HL-60/S4 (cell line): Measurements from ENCODE around the gene SCN10A.

ENCODE experiments used
- in situ Hi-C: fragments of 300-500 bp; cut with MboI; formaldehyde crosslinking; loops from 2 replicates; pipeline ENCODE4 v1.14.3; 2022; ENCODE audit warnings: low sequenced_read_pairs

Gene SCN10A

DNA sequence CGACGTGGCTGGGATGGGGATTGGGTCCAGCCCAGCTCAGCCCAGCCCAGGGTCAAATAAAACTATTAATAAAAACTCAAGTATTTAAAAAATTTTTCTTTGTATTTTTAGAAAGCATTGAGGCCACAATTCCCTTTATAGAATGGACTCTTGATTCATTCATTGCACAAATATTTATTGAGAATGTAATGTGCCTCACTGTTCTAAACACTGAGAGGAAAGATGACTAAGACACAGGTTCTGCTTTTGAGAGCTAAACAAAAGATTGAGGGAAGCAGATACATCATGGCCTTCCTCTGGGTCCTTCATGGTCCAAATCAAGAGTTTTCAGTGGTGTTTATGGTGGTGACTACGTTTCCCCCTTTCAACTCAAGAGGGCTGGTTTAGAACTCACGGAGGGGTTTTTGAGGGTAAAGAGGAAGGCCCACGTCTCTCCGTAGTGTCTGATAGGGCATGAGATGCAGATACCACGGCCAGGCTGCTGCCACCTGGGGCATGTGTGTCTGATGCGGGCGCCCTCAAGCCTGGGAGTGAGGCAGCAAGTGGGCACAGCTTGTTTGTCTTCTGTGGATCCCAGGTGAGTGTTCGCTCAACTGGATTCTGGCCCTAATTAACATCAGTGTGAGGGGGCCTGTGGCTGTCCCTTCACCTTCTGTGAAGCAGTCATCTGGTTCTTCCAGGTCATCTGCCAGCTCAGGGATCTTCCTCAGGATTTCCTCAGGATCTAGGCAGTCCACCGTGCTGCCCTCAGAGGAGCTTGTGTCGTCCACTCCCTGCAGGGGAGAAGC is 93.0 kb downstream of the SCN10A start:
- in situ Hi-C loops: no loop called here

DNA sequence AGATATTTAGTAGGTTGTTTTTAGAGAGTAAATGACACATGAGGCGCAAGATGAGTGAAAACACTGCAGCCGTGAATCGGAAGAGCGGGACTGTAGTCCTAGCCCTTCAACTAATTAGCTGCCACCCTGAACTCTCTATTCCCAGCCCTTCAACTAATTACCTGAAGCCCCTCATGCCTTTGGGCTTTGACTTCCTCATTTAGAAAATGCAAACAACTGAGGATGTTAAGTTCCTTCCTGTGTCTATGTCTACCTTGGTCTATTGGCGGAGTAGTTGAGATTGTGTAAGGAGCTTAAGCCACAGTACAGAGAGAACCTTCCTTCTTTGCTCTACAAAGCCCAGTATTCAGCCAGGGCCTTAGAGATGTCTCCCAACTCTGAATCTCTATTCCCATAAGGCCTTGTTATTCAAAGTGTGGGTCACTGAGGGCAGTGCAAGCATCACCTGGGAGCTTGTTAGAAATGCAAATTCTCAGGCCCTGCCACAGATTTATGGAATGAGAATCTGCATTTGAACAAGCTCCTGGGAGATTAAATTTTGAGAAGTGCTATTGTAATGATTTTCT is 94.7 kb downstream of the SCN10A start:
- in situ Hi-C loops: no loop called here

DNA sequence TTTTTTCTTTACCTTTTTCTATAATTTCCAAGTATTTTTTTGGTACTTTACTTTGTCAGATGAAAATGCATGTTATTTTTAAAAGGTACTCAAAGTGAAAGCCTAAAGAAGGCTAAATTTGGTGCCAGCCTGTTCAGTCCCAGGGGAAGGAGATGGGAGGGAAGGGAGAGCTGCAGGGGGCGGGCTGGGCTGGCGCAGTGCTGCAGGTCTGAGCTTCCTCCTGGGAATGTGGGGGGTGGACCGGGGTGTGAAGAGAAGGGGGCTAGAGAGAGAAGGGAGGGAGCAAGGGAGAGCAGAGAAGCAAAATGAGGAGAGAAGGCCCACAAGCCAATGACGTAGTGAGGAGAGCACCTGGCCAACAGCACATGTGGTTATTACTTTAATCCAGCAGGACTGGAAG is 95.6 kb downstream of the SCN10A start:
- in situ Hi-C loops: no loop called here

DNA sequence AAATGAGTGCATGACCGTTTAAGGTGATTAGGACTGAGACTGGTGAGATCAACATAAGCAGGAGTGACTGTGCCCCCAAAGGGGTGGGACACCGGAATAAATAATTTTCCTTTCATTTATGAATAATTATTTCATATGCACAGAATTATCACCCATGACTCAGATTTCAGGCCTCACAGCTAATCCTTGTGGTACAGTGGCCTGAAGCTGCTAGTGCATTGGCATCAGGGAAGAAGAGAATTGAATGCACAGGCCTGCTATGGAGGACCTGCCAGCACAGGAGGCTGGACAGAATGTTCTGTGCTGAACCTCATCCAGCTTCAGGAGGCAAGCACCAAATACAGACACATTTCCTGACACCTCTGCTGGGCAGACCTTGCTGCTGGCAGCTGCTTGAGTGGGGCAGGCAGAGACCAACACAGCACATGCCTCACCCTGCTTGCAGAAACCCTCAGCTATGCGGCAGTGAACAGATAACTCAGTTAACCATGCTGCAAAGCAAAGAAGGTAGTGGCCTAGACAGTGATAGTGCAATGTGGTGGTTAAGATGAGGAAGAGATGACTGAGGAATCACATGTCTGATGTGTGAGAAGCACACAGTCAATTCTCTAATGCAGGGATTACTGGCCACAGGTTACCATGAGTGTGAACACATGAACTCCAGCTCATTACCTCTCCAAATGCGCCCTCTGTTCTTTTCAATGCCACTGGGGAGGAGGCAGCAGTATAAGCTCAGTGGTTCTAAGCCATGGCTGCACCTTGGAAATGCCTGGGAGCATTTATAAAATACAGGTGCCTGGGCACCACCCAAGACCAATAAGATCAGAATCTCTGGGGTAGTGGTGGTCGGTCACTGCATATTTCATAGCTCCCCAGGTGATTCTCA is 98.4 kb downstream of the SCN10A start:
- in situ Hi-C loops: no loop called here

DNA sequence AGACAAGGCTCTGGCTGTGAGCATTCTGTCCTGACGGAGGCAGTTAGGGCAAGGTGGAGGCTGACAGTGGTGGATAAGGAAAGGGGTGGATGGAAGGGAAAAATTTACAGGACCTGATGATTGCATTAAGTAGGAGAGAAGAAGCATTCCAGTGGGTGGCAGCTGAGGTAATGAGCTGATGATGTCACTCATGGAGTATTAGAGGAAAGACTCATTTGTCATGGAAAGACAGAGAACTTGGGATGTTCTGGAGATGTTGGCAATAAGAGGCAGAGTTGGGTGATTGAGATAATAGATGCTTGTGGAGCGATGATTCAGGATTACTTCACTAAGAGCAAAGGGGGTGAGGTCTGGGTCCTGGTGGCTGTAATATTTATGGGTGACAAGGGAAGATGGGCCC is 102.9 kb downstream of the SCN10A start:
- in situ Hi-C loops: no loop called here

DNA sequence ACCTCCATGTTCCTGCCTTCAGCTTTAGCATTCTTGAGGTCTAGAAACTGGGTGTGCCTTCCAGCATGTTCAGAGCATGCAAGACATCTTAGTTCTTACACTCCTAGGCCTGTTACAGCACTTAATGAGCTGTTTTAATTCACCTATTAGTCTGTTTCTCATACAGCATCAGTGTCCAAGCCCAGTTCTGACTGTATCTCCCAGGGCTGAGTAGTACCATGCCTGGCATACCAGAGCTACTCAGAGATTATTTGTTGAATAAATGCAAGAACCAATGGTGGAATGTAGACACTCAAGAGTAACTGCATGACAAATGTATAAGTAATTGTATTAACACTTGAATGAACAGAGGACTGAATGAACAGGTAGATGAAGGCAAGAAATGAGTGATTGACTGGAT is 104.7 kb downstream of the SCN10A start:
- in situ Hi-C loops: no loop called here

DNA sequence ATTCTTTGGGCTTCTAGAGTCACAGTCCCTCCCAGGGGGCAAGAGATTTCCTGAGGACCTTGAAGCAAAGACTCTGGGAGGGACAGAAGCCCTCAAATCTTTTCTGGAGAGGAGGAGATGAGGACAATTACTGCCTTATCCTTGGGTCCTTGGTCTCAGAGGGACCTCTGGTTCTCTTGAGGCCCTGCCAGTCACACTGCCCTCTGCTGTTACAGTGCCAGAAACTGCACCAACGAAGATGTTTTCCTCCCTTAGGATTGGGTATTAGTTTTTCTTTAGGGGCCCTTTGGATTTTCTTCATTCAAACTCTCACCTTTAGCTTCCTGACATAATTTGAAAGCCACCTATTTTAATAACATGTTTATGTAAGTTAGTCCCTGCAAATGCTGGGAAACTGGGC is 108.3 kb downstream of the SCN10A start:
- in situ Hi-C loops: no loop called here

DNA sequence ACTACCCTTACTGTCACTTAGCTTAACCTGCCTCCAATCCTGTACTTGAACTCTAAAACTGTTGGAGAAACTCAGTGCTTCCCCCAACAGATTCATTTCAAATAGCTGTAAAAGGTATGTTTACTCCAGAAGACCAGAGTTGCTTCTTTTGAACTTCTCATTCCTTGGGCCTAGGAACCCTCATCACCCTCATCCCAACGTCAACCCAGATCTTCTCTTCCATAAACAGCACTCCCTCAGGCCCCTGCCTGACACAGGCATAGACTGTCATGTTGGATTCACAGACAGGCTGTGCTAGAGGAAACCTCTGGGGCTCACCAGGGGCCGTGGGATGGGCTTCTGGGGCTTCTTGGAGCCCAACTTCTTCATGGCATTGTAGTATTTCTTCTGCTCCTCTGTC is 109.1 kb downstream of the SCN10A start:
- in situ Hi-C loops: no loop called here

DNA sequence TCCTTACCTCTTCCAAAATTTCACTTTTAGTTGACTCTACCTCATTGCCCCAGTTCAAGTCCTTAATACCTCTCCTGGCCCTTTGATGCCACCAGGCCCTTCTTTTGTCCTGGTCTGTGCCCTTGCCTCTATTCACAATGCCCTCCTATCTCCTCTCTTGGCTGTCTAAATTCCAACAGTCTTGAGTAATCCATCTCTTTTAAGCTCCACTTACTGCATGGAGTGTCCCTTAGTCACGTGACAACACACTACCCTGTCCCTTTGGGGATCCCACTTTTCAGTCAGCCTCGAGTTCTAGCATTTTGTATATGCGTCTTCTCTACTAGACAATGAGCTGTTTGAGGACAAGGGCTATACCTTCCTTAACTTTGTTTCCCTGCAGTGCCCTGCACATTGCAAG is 113.8 kb downstream of the SCN10A start:
- in situ Hi-C loops: no loop called here

DNA sequence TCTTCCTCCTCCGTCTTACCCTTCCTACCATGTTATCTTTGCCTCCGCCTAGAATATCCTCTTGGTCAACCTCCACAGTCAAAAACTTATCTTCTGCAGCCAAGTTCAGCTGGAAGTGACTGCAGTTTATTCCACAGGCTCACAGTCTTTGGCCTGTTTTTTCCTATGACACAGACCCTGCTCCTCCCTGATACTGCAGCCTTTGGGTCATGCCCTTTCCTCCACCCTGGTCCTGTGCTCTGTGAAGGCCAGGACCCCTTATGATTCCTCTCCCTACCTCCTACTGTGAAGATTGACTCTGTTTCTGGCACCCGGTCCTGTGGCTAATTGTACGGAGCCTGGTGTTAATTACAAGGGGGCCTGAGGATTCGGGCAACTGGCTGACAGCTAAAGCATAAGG is 117.3 kb downstream of the SCN10A start:
- in situ Hi-C loops: no loop called here

DNA sequence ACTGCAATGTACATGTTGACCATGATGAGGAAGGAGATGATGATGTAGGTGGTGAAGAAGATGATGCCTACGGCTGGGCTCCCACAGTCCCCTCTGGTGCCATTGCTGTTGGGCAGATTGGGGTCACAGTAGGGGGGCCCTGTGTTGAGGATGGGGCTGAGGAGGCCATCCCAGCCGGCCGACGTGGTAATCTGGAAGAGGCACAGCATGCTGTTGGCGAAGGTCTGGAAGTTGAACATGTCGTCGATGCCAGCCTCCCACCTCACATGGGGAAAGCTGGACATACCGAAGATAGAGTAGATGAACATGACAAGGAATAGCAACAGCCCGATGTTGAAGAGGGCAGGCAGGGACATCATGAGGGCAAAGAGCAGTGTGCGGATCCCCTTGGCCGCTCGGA is 118.0 kb downstream of the SCN10A start:
- in situ Hi-C loops: no loop called here

DNA sequence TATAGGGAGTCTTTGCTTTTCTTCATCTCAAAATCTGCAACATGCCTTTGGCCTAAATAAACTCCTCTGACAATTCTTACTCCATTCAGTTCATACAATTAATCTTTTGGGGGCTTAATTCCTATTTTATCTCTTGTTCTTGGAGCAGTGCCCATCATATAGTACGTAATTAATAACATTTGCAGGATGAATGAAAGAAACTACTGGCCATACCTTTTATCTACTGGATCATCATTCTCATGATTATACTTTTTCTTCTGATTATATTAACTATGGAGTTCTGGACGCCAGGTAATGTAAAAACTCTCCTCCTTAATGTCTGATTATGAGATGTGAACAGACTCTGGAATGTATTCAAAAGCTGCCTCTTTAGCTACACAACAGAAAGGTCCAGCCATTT is 120.0 kb downstream of the SCN10A start:
- in situ Hi-C loops: no loop called here

DNA sequence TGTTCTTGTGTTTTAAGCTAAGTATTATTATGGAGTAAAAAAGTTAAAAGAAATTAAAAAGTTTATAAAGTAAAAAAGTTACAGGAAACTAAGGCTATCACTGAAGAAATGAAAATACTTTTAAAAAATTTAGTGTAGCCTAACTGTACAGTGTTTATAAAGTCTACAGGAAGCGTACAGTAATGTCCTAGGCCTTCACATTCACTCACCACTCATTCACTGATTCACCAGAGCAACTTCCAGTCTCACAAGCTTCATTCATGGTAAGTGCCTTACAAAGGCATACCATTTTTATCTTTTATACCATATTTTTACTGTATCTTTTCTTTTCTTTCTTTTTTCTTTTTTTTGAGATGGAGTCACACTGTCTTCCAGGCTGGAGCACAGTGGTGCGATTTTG is 125.8 kb downstream of the SCN10A start:
- in situ Hi-C loops: no loop called here

DNA sequence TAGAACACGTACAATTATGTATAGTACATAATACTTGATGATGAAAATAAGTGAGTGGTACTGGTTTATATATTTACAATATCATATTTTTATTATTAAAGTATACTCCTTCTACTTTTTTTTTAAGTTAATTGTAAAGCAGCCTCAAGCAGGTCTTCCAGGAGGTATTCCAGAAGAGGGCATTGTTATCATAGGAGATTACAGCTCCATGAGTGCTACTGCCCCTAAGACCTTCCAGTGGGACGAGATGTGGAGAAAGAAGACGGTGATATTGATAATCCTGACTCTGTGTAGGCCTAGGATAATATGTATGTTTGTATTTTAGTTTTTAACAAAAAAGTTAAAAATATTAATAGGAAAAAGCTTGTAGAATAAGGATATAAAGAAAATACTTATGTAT is 126.2 kb downstream of the SCN10A start:
- in situ Hi-C loops: no loop called here

DNA sequence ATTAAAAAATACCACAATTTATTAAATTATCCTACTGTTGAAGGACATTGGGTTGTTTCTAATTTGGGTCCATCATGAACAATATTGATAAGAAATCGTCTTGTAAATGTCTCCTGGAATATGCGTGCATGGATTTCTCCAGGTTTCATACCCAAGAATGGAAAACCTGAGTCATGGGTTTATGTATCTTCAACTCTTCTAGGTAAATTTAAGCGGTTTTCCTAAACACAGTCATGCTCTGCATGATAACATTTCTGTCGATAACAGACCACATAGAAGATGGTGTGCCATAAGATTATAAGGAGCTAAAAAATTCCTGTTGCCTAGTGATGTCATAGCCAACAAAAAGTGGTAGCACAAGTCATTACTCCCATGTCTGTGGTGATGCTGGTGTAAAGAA is 126.7 kb downstream of the SCN10A start:
- in situ Hi-C loops: no loop called here

DNA sequence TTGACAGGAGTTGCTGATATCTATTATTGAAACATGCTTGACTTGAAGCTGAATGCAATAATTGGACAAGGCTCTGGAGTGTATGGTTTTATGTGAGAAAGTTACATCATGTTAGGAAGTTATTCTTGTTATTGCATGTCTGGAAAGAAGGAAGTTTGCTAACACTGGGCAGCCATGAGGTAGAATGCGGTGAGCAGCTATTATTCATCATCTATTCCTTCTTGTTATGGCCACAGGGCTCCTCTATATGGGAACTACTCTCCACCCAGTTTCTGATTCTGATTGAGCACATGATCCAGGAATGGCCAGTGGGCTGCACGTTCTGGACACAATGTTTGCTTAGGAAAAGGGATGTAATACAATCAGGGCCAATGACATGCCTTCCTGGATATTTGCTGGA is 128.7 kb downstream of the SCN10A start:
- in situ Hi-C loops: no loop called here

DNA sequence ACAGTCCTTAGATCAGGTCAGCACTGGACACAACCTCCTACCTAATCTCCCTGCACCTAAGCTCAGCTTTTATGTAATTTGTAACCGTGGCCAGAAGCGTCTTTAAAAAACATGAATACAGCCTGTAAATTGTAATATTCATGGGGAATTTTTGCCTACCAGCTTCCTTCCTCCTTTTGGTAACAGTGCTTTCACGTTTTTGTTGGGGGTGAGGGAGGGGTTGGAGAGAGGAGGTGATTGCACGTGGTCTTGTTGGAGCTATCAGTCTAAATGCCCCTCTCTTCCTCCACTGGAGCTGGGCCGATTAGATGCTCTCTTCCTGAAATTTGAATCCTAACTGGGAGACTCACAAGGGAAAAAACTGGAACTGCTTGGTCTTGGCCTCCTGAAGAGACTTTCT is 131.5 kb downstream of the SCN10A start:
- in situ Hi-C loops: no loop called here

DNA sequence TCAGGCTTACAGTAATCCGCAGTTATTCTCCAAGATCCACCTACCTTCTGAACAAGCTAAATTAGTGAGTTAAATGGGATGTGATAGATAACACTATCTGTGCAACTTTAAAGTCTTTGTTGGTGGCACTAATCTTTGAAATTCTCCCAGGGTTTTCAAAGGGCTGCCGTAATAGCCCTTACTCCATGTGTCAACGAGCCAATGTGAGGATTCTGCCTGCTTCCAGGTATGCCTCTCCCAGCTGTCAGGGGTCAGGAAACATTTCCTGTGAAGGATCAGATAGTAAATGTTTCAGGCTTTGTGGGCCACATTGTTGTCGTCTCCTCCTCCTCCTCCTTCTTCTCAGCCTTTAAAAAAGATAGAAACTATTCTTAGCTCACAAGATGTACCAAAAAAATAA is 146.3 kb downstream of the SCN10A start:
- in situ Hi-C loops: no loop called here

DNA sequence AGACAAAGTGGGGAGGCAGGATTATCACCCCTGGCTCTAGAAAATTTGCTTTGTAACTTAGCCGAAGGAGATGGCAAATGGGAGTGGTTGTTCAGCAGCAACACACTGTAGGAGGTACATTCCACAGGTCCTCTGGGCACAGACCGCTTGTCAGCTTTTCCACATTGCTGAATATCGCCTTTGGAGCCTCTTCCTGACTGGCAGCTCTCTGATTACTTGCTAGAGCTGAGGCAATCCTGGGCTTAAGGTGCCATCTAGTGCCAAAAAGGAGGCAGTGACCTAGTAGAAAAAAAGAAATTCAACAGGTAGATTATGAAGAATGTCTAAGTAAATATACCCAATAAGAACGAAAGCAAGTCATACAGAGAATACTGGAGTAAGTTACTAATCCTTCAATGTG is 153.5 kb downstream of the SCN10A start:
- in situ Hi-C loops: no loop called here

DNA sequence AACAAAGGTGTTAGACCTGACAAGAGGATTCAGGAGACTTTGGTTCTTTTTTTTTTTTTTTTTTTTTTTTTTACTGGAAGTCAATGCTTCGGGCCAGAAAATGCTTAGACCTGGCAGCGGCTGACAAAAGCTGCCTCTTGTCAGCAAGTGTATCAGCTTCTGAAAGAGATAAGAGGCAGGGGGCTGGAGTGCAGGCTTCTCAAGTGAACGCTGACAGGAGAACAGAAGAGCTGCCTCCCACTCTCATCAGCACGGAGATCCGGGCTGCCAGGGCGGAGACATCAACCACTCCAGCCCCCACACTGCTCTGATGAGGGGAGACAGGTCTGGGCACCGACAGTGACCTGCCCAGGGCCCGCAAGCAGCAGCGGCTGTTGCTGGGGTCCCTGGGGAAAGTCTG is 157.2 kb downstream of the SCN10A start:
- in situ Hi-C loops: no loop called here

DNA sequence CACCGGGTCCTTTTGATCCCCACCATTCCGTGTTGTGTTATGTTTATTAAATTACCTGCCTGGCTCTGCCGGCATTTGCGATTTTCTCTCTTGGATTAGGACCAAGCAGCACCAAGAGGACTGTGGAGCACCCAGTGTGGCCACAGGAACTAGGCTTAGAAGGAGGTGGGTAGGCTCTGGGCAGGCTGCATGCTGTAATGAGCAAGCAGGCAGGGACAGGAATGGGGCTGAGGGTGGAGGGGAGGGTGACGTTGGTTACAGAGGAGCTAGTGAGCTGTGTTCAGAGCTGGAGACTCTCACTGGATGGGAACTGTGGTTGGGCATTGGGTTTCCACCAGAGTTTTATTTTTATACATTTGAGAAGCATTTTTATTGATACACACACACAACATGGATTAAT is 158.6 kb downstream of the SCN10A start:
- in situ Hi-C loops: no loop called here

DNA sequence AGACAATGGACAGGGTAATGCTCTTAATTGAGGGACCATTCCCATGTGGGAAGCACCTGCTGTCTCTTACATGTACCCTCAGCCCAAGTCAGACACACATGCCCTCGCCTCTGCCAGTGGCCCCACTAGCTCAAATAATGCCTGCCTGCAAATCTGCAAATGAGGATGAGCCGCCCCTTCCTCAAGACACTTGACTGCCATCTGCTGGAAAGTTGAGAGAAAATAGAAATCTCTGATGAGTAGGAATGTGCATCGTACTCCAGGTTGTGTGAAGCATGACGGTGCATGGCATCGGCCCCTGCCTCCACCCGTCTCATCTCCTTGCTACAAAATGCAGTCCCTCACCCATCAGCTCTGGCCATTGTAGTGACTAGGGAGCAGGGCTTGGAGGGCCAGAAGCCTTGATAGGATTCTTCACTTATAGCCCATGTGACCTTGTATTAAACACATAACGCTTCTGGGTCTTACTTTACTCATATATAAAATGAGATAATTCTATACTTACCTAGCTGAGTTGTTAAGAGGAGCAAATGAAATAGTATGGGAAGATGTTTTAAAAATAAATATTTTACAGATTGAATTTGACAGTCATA is 160.2 kb downstream of the SCN10A start:
- in situ Hi-C loops: no loop called here
